ENCODE data around the gene COQ9.
A peak's percentile ranks its signal among the peaks of the same experiment; 100 is the strongest.

The COQ9 gene

GRCh38 chr16:57469917-57470470, 22.7 kb downstream of the COQ9 start:
- POLR2A ChIA-PET (ENCODE audit: low non-redundant PET): no interaction called here
- DNase-seq (ENCODE audit: low spot score): peak; percentile 51
- TF ChIP-seq CTCF (conservative IDR thresholded peaks at IDR 0.05; ENCODE audit: low read depth): no peak
- CTCF ChIA-PET: interaction anchor here (1.9 kb wide), 1 partner anchor 50 kb away, joined by 6 read pairs; no protein-coding TSS in a partner anchor
- peak overlapping the region; percentile 44 for H3K27ac ChIP-seq

- CTCF ChIA-PET: interaction anchor here (0.6 to 1.9 kb wide), 4 partner anchors 8 to 62 kb away, joined by 3 to 6 read pairs (median 4); partner anchors contain the start of gene POLR2C
- POLR2A ChIA-PET (ENCODE audit: low non-redundant PET): no interaction called here
- no peak for DNase-seq (ENCODE audit: low spot score)
- no peak for TF ChIP-seq CTCF (conservative IDR thresholded peaks at IDR 0.05; ENCODE audit: low read depth)
- peak overlapping the region; percentile 44 for H3K27ac ChIP-seq
Observed at GRCh38 chr16:57470711-57471110, 23.4 kb downstream of the COQ9 start.

GRCh38 chr16:57471209-57471608, 23.9 kb downstream of the COQ9 start:
- no peak for TF ChIP-seq CTCF (conservative IDR thresholded peaks at IDR 0.05; ENCODE audit: low read depth)
- no peak overlapping the region for H3K27ac ChIP-seq
- CTCF ChIA-PET: interaction anchor here (0.6 to 1.9 kb wide), 5 partner anchors 9 to 62 kb away, joined by 3 to 6 read pairs (median 4); partner anchors contain the start of gene POLR2C
- no peak for DNase-seq (ENCODE audit: low spot score)
- POLR2A ChIA-PET (ENCODE audit: low non-redundant PET): no interaction called here

DNA sequence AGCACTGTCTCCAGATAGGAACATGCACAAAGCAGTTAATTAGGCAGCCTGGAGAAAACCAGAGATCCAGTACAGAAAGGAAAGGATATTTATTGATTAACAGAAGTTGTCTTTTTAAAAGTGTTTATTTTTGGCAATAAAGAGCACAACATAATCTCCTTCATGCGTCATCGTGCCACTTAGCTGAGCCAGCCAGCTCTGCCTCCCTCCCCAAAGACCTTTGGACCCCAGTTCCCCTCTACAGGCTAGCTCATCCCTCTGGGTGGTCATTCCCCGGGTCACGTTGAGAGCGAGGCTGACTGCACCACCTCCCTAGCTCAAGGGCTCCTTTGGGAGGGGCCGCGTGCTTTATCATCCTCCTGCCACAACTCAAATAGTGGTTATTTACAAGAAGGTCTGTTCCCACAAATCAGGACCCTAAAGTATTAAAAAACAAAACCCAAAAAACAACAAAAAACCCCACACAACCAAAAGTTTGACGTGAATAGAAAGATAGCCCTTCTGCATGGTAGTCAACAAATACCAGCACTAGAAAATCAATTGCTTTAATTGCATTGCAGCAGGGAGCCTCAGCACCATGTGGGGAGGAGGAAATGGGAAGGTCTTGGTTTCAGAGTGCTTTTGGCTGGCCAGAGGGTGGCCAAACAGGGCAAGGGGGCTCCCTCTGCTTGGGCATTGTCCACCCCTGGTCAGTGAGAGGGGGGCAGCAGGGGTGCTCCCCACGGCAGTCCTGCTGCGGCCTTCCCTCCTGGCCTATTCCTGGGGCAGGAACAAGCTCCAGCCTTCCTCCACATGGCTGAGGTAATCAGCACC, 24.8 kb downstream of the COQ9 start:
- ChIA-PET CTCF (interaction anchor here (1.1 kb wide), 1 partner anchor 9 kb away, joined by 5 read pairs; the partner anchor contains the start of gene POLR2C), POLR2A (ENCODE audit: low non-redundant PET) (no interaction called here)
- TF ChIP-seq CTCF (conservative IDR thresholded peaks at IDR 0.05; ENCODE audit: low read depth): no peak
- no peak for DNase-seq (ENCODE audit: low spot score)
- H3K27ac ChIP-seq: peak overlapping the region; percentile 58

DNA sequence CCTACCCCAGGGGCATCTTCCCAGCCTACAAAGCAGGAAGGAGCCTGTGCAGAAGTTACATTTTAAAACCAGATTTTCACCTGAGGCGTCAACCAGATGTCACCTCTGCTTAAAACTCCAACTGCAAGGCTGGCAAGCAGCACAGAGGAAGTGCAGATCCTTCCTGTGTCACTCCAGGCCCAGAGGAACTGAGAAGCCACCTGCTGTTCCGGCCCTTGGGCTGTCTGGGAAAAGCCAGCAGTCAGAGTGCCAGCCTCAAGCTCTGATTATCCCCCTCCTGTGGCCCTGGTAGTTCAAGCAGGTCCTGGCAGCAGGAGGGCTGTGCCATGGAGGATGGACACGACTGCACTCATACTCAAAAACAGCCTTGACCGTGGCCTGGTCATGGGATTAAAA, 25.4 kb downstream of the COQ9 start:
- CTCF ChIA-PET: interaction anchor here (1.1 to 1.3 kb wide), 3 partner anchors 10 to 47 kb away, joined by 4 to 5 read pairs (median 4); partner anchors contain the start of gene POLR2C

More for the DNA sequence above, 25.4 kb downstream of the COQ9 start:
- no peak for DNase-seq (ENCODE audit: low spot score)
- TF ChIP-seq CTCF (conservative IDR thresholded peaks at IDR 0.05; ENCODE audit: low read depth): no peak
- H3K27ac ChIP-seq: peak overlapping the region; percentile 58
- POLR2A ChIA-PET (ENCODE audit: low non-redundant PET): no interaction called here

Measured in RWPE1 (cell line).